H9 (cell line): ENCODE measurements around the gene DNER. TPM values are rescaled to one million over a fixed set of nuclear protein-coding genes. Genes with fewer than 3 reads are reported as not detected.

ENCODE experiments used
- DNase-seq: peaks from one replicate; pipeline ENCODE4 v3.0.0-alpha.2; 2017
- H2AFZ ChIP-seq: one replicate; pipeline ENCODE4 v1.6.1; 2013; ENCODE audit warnings: mild to moderate bottlenecking, low read length, control low read depth, moderate library complexity
- H2AK5ac ChIP-seq: 2 replicates; pipeline ENCODE4 v1.6.1; 2013; ENCODE audit warnings: low read length, control low read depth, mixed read lengths; ENCODE audit not compliant: insufficient read length
- H2BK120ac ChIP-seq: one replicate; pipeline ENCODE4 v1.6.1; 2013; ENCODE audit warnings: low read depth, mild to moderate bottlenecking, low read length, control low read depth, inconsistent platforms; ENCODE audit not compliant: poor library complexity, severe bottlenecking
- H2BK12ac ChIP-seq: 2 replicates; pipeline ENCODE4 v1.6.1; 2013; ENCODE audit warnings: low read length, control low read depth, mixed read lengths, low read depth; ENCODE audit not compliant: insufficient read length
- H2BK15ac ChIP-seq: 2 replicates; pipeline ENCODE4 v1.6.1; 2013; ENCODE audit warnings: low read depth, low read length, control low read depth
- H2BK20ac ChIP-seq: one replicate; pipeline ENCODE4 v1.6.1; 2013; ENCODE audit warnings: low read depth, mild to moderate bottlenecking, low read length, control low read depth, inconsistent platforms; ENCODE audit not compliant: poor library complexity, severe bottlenecking
- H2BK5ac ChIP-seq: 2 replicates; pipeline ENCODE4 v1.6.1; 2013; ENCODE audit warnings: low read length, control low read depth, mixed read lengths; ENCODE audit not compliant: insufficient read length
- H3K14ac ChIP-seq: 2 replicates; pipeline ENCODE4 v1.6.1; 2013; ENCODE audit warnings: low read length, control low read depth; ENCODE audit not compliant: insufficient read depth
- H3K18ac ChIP-seq: 2 replicates; pipeline ENCODE4 v1.6.1; 2013; ENCODE audit warnings: low read depth, mild to moderate bottlenecking, mixed read lengths, low read length, control low read depth; ENCODE audit not compliant: insufficient read length
- H3K23ac ChIP-seq: 2 replicates; pipeline ENCODE4 v1.6.1; 2013; ENCODE audit warnings: low read length, control low read depth, mixed read lengths, low read depth; ENCODE audit not compliant: insufficient read length
- H3K23me2 ChIP-seq: 2 replicates; pipeline ENCODE4 v1.6.1; 2013; ENCODE audit warnings: low read depth, mild to moderate bottlenecking, mixed read lengths, low read length, control low read depth; ENCODE audit not compliant: insufficient read length, poor library complexity, severe bottlenecking
- H3K27ac ChIP-seq: 2 replicates; pipeline ENCODE4 v1.5.1; 2013; ENCODE audit warnings: low read length, control low read depth, mixed read lengths, low read depth; ENCODE audit not compliant: insufficient read length
- H3K27me3 ChIP-seq: 2 replicates; pipeline ENCODE4 v1.6.1; 2013; ENCODE audit warnings: low read length, control low read depth, inconsistent platforms; ENCODE audit not compliant: insufficient read depth
- H3K4ac ChIP-seq: 2 replicates; pipeline ENCODE4 v1.6.1; 2013; ENCODE audit warnings: low read depth, mild to moderate bottlenecking, control low read depth, inconsistent platforms, low read length, moderate library complexity
- H3K4me1 ChIP-seq: 2 replicates; pipeline ENCODE4 v1.6.1; 2013; ENCODE audit warnings: low read length, control low read depth, inconsistent platforms; ENCODE audit not compliant: insufficient read depth
- H3K4me2 ChIP-seq: 2 replicates; pipeline ENCODE4 v1.6.1; 2013; ENCODE audit warnings: low read length, control low read depth, mixed read lengths; ENCODE audit not compliant: insufficient read length, insufficient read depth
- H3K56ac ChIP-seq: 2 replicates; pipeline ENCODE4 v1.6.1; 2013; ENCODE audit warnings: low read depth, mild to moderate bottlenecking, mixed read lengths, low read length, control low read depth; ENCODE audit not compliant: insufficient read length
- H3K79me1 ChIP-seq: 2 replicates; pipeline ENCODE4 v1.6.1; 2013; ENCODE audit warnings: low read depth, mild to moderate bottlenecking, moderate library complexity, low read length, control low read depth, inconsistent platforms; ENCODE audit not compliant: insufficient read depth, poor library complexity, severe bottlenecking
- H3K79me2 ChIP-seq: 2 replicates; pipeline ENCODE4 v1.6.1; 2013; ENCODE audit warnings: low read length, control low read depth, inconsistent platforms; ENCODE audit not compliant: insufficient read depth
- H3K9ac ChIP-seq: 2 replicates; pipeline ENCODE4 v1.6.1; 2013; ENCODE audit warnings: low read length, control low read depth, mixed read lengths; ENCODE audit not compliant: insufficient read length; ENCODE audit errors: extremely low read depth
- H3K9me3 ChIP-seq: one replicate; pipeline ENCODE4 v1.6.1; 2013; ENCODE audit warnings: low read depth, low read length, inconsistent platforms; ENCODE audit not compliant: control insufficient read depth
- H3T11ph ChIP-seq: one replicate; pipeline ENCODE4 v1.6.1; 2013; ENCODE audit warnings: mild to moderate bottlenecking, low read length, control low read depth, inconsistent platforms
- H4K20me1 ChIP-seq: one replicate; pipeline ENCODE4 v1.6.1; 2013; ENCODE audit not compliant: control insufficient read depth, insufficient read length, insufficient read depth
- H4K5ac ChIP-seq: 2 replicates; pipeline ENCODE4 v1.6.1; 2013; ENCODE audit warnings: low read depth, mild to moderate bottlenecking, mixed read lengths, low read length, control low read depth; ENCODE audit not compliant: insufficient read length
- H4K8ac ChIP-seq: replicated peaks from 2 replicates; pipeline ENCODE4 v1.6.1; 2013; ENCODE audit warnings: low read length, control low read depth, mixed read lengths, low read depth; ENCODE audit not compliant: insufficient read length
- H4K91ac ChIP-seq: 2 replicates; pipeline ENCODE4 v1.6.1; 2013; ENCODE audit warnings: low read depth, mild to moderate bottlenecking, moderate library complexity, mixed read lengths, low read length, control low read depth; ENCODE audit not compliant: insufficient read length
- H3K27ac Mint-ChIP-seq, 3 experiments: 2 replicates in 2 of 3; 3 replicates in 1 of 3; pipeline ENCODE4 v1.8.0; 2020 to 2021; ENCODE audit warnings: mixed read lengths in 3 of 3, mild to moderate bottlenecking in 1 of 3, moderate library complexity in 1 of 3
- H3K27me3 Mint-ChIP-seq: 2 replicates; pipeline ENCODE4 v1.8.0; 2021; ENCODE audit warnings: low read depth, mild to moderate bottlenecking, moderate library complexity, mixed read lengths
- H3K36me3 Mint-ChIP-seq, 3 experiments: 2 replicates in 2 of 3; 3 replicates in 1 of 3; pipeline ENCODE4 v1.8.0; 2020 to 2021; ENCODE audit warnings: low read depth in 3 of 3, mixed read lengths in 3 of 3; ENCODE audit not compliant: insufficient read depth in 1 of 3
- H3K4me1 Mint-ChIP-seq, 2 experiments: 2 replicates each; pipeline ENCODE4 v1.8.0; 2020; ENCODE audit warnings: mixed read lengths in 2 of 2
- H3K4me3 Mint-ChIP-seq, 2 experiments: 2 replicates in 1 of 2; 3 replicates in 1 of 2; pipeline ENCODE4 v1.8.0; 2020 to 2021; ENCODE audit warnings: mild to moderate bottlenecking in 2 of 2, mixed read lengths in 2 of 2, moderate library complexity in 1 of 2
- H3K9me3 Mint-ChIP-seq, 2 experiments: 2 replicates in 1 of 2; 3 replicates in 1 of 2; pipeline ENCODE4 v1.8.0; 2020; ENCODE audit warnings: mild to moderate bottlenecking in 2 of 2, mixed read lengths in 2 of 2, moderate library complexity in 1 of 2
- CTCF ChIP-seq: fragments of 200-600 bp; sonication (generic); conservative IDR thresholded peaks from 3 replicates; pipeline ENCODE4 v1.8.0; 2021; ENCODE audit warnings: antibody characterized with exemption, mild to moderate bottlenecking
- WGBS: extraction: QIAGEN DNeasy Blood & Tissue Kit; methylation state at CpG from one replicate; pipeline ENCODE4 v1.1.7; 2013; ENCODE audit warnings: missing lambda C conversion rate, low lambda C conversion rate, mixed read lengths; ENCODE audit not compliant: insufficient read length; ENCODE audit errors: extremely low coverage; 5-methylcytosine and 5-hydroxymethylcytosine counted together
- total RNA-seq: library from RNA; stranded (reverse); gene quantifications from 2 replicates; pipeline ENCODE4 v1.2.1, GENCODE V29; 2021

Gene DNER
- total RNA-seq, 1 experiment from 2014 or later: 1.0 TPM

DNA sequence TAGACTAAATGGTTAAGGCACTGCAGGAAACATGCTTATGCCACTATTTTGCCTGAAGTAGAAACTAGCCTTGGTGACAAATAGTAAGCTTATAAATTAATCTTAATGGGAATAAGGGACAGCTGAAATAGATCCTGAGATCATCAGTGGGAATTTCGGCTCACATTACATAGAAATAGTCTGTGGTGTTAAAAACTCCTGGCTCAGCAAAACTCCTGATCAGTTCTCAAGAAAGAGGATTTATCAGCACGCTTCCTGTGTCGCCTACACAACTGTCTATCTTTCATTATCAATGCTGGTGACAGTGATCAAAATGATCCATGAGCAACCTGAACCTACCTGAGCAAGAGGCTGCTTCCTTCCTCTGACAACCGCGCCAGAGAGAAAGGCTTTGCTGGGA lies 17.0 kb upstream of the DNER start:
- Mint-ChIP-seq H3K27me3 (peaks cover 2% of the 10 kb centered on the region; the same call in 1 of the 2 replicates), H3K27ac (no peak overlapping the region), H3K4me3 (no peak overlapping the region), H3K9me3 (no peaks in the 10 kb centered on the region; a peak in 1 of 5 replicates), H3K36me3 (no peaks in the 10 kb centered on the region; a peak in 2 of 7 replicates), H3K4me1 (peaks cover 15 to 25% of the 10 kb centered on the region in 2 experiments)
- no peak overlapping the region for H2BK12ac ChIP-seq
- no peak overlapping the region for H3K27ac ChIP-seq
- no peak overlapping the region for H3K14ac ChIP-seq
- H3K4me1 ChIP-seq: peaks cover 15% of the 10 kb centered on the region
- WGBS: no CpG with 5 or more reads among the region's 5 CpGs
- no peak overlapping the region for H4K8ac ChIP-seq
- H2BK20ac ChIP-seq: no peak overlapping the region
- H3K79me2 ChIP-seq: no peaks in the 10 kb centered on the region
- no peaks in the 10 kb centered on the region for H4K20me1 ChIP-seq
- no peak overlapping the region for H3K4me2 ChIP-seq
- no peak overlapping the region for H3K4ac ChIP-seq
- TF ChIP-seq CTCF: no peak
- H3K9me3 ChIP-seq: no peaks in the 10 kb centered on the region
- H2BK5ac ChIP-seq: no peak overlapping the region
- H4K5ac ChIP-seq: no peak overlapping the region
- no peaks in the 10 kb centered on the region for H3K79me1 ChIP-seq
- H3K23me2 ChIP-seq: no peaks in the 10 kb centered on the region
- no peak overlapping the region for H3K23ac ChIP-seq
- no peak for DNase-seq
- H3K56ac ChIP-seq: no peak overlapping the region
- H3K9ac ChIP-seq: no peak overlapping the region
- no peak overlapping the region for H2AK5ac ChIP-seq
- no peak overlapping the region for H3T11ph ChIP-seq
- H2BK15ac ChIP-seq: no peak overlapping the region
- H4K91ac ChIP-seq: no peak overlapping the region
- H3K27me3 ChIP-seq: no peaks in the 10 kb centered on the region
- H3K18ac ChIP-seq: no peak overlapping the region
- H2AFZ ChIP-seq: no peak overlapping the region
- H2BK120ac ChIP-seq: no peak overlapping the region
